Naive B cell (primary cell): Measurements from ENCODE around the gene DISC1. TPM values are rescaled to one million over a fixed set of nuclear protein-coding genes. Genes with fewer than 3 reads are reported as not detected.
A peak's percentile ranks its signal among the peaks of the same experiment; 100 is the strongest.

Experiments used
- ATAC-seq, 2 donors: fragments of 150-1000 bp; cut with Tn5 transposase; 2 replicates each; pipeline ENCODE4 v1.10.0; 2021; ENCODE audit warnings: low read depth in 2 of 2, mild to moderate bottlenecking in 2 of 2, moderate library complexity in 2 of 2
- DNase-seq: peaks from one replicate; pipeline ENCODE4 v3.0.0; 2022
- H3K27ac Mint-ChIP-seq, 6 donors: one replicate each; pipeline ENCODE4 v1.8.0; 2020 to 2022; ENCODE audit warnings: mild to moderate bottlenecking in 6 of 6, mixed read lengths in 6 of 6, moderate library complexity in 5 of 6, inconsistent platforms in 2 of 6
- H3K27me3 Mint-ChIP-seq, 3 donors: one replicate each; pipeline ENCODE4 v1.8.0; 2021 to 2022; ENCODE audit warnings: mixed read lengths in 3 of 3, mild to moderate bottlenecking in 1 of 3
- H3K36me3 Mint-ChIP-seq, 2 donors: one replicate each; pipeline ENCODE4 v1.8.0; 2020 to 2022; ENCODE audit warnings: mixed read lengths in 2 of 2, inconsistent platforms in 1 of 2, mild to moderate bottlenecking in 1 of 2
- H3K4me1 Mint-ChIP-seq, 3 donors: one replicate each; pipeline ENCODE4 v1.8.0; 2020 to 2022; ENCODE audit warnings: mixed read lengths in 3 of 3, inconsistent platforms in 1 of 3, mild to moderate bottlenecking in 1 of 3, moderate library complexity in 1 of 3
- H3K4me3 Mint-ChIP-seq, 8 donors: one replicate each; pipeline ENCODE4 v1.8.0; 2020 to 2022; ENCODE audit warnings: mild to moderate bottlenecking in 8 of 8, mixed read lengths in 8 of 8, moderate library complexity in 8 of 8, inconsistent platforms in 2 of 8
- H3K9me3 Mint-ChIP-seq, 7 donors: one replicate each; pipeline ENCODE4 v1.8.0; 2020 to 2022; ENCODE audit warnings: mixed read lengths in 7 of 7, mild to moderate bottlenecking in 5 of 7, inconsistent platforms in 2 of 7, moderate library complexity in 1 of 7
- polyA plus RNA-seq, 6 donors: library from polyadenylated mRNA; unstranded; fragments of 300-500 nt; fragmentation: Illumina TruSeq; gene quantifications; one replicate each; pipeline ENCODE4 v1.2.3, GENCODE V29; 2021; ENCODE audit warnings: low read depth in 6 of 6

DISC1 gene
- polyA plus RNA-seq, 6 donors from 2014 or later, result 1.3 to 2.2 (median 2.1) TPM; not detected in 1

DNA sequence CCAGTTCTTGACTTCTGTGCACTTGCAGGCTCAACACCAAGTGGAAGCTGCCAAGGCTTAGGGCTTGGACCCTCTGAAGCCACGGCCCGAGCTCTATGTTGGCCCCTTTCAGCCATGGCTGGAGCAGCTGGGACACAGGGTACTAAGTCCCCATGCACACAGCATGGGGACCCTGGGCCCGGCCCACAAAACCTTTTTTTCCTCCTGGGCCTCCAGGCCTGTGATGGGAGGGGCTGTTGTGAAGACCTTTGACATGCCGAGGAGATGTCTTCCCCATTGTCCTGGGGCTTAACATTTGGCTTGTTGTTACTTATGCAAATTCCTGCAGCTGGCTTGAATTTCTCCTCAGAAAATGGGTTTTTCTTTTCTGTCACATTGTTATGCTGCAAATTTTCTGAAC lies 59.8 kb downstream of the DISC1 start:
- H3K4me1 Mint-ChIP-seq, result peaks cover 14 to 19% (median 16%) of the 10 kb centered on the region in 3 donors
- H3K27ac Mint-ChIP-seq, result no peak overlapping the region
- DNase-seq (no peak), ATAC-seq (no peak)
- no peak overlapping the region for H3K4me3 Mint-ChIP-seq
- H3K9me3 Mint-ChIP-seq, result peaks cover 0 to 26% (median 18%) of the 10 kb centered on the region in 7 donors
- peaks cover 59 to 68% (median 66%) of the 10 kb centered on the region in 3 donors for H3K27me3 Mint-ChIP-seq
- H3K36me3 Mint-ChIP-seq, result peaks cover 5 to 20% of the 10 kb centered on the region in 2 donors

GRCh38 chr1:231688989-231689388 lies 62.4 kb downstream of the DISC1 start:
- peaks cover 16 to 20% (median 18%) of the 10 kb centered on the region in 3 donors for H3K4me1 Mint-ChIP-seq
- no peak for DNase-seq
- peaks cover 53 to 76% (median 67%) of the 10 kb centered on the region in 3 donors for H3K27me3 Mint-ChIP-seq
- peaks cover 0 to 26% (median 18%) of the 10 kb centered on the region in 7 donors for H3K9me3 Mint-ChIP-seq
- ATAC-seq, result no peak
- H3K27ac Mint-ChIP-seq, result no peak overlapping the region
- peaks cover 18 to 20% of the 10 kb centered on the region in 2 donors for H3K36me3 Mint-ChIP-seq
- H3K4me3 Mint-ChIP-seq, result no peak overlapping the region

- ATAC-seq, result peak; percentile 100
- peak; percentile 63 for DNase-seq
- peaks cover 0 to 23% (median 18%) of the 10 kb centered on the region in 7 donors for H3K9me3 Mint-ChIP-seq
- peaks cover 16 to 20% (median 18%) of the 10 kb centered on the region in 3 donors for H3K4me1 Mint-ChIP-seq
- H3K4me3 Mint-ChIP-seq, result peak overlapping the region in 6 of 8 donors; percentile 16 to 66 (median 55)
- H3K27me3 Mint-ChIP-seq, result peaks cover 53 to 79% (median 63%) of the 10 kb centered on the region in 3 donors
- peak overlapping the region in 5 of 6 donors; percentile 4 to 79 (median 58) for H3K27ac Mint-ChIP-seq
- H3K36me3 Mint-ChIP-seq, result peaks cover 21 to 26% of the 10 kb centered on the region in 2 donors
Measured at GRCh38 chr1:231690059-231690458, 63.5 kb downstream of the DISC1 start.

DNA sequence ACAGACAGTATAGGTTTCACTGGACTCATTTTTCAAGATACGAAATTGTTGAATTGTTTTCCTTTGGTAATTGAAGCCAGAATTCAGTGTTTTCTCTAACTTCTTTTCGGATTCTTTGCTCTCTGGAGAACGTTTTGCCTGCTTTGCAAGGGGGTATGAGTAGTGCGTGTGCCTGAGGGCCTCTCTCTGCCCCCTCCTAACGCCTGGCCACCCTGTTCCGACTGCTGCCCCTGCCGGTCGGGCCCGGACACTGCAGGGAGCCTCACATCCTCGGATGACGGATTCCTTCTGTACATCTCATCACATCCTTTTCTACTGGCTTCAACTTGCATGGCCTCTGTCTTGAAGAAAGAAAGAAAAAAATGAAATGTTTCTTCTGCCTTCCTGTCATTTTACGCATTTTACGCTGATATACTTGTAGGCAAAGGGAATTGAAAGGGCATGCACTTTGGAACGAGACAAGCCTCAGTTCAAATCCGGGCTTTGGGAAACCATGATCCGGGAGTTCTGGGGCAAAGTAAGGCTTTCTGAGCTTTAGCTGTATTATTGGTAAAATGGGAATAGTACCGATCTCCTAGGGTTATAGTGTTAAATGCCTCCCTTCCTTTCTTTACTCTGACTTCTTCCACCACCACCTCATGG lies 65.1 kb downstream of the DISC1 start:
- peaks cover 0 to 16% (median 12%) of the 10 kb centered on the region in 7 donors for H3K9me3 Mint-ChIP-seq
- H3K27ac Mint-ChIP-seq, result no peak overlapping the region
- ATAC-seq, result no peak
- H3K27me3 Mint-ChIP-seq, result peaks cover 69 to 93% (median 76%) of the 10 kb centered on the region in 3 donors
- DNase-seq, result no peak
- no peak overlapping the region for H3K4me3 Mint-ChIP-seq
- H3K36me3 Mint-ChIP-seq, result peaks cover 36 to 37% of the 10 kb centered on the region in 2 donors
- H3K4me1 Mint-ChIP-seq, result peaks cover 18 to 29% (median 20%) of the 10 kb centered on the region in 3 donors

DNA sequence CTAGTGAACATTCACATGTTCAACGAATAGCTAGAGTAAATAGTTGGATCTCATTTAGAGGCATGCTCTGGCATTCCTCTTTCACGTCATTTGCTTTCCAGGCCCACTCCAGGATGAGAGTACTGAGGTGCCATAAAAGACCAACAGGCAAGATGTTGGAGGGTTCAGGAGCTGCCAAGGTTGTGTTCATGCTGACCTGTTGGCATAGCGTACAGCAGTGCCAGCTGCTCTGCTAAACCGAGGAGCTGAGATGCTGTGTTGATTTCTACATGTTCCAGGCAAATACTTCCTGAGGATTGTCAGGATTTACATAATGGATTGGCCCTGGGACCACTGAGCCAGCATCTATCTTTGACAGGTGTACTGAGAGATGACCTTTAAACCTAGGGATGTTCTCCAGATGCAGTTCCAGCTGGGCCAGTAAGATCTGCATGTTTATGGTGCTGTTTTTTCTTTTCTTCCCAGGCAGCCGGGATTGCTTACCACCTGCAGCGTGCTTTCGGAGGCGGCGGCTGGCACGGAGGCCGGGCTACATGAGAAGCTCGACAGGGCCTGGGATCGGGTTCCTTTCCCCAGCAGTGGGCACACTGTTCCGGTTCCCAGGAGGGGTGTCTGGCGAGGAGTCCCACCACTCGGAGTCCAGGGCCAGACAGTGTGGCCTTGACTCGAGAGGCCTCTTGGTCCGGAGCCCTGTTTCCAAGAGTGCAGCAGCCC lies 66.9 kb downstream of the DISC1 start:
- Mint-ChIP-seq H3K4me3 (no peak overlapping the region), H3K27ac (no peak overlapping the region), H3K9me3 (peaks cover 0 to 6% (median 0%) of the 10 kb centered on the region in 7 donors), H3K27me3 (peaks cover 71 to 88% (median 71%) of the 10 kb centered on the region in 3 donors), H3K36me3 (peaks cover 28 to 33% of the 10 kb centered on the region in 2 donors), H3K4me1 (peaks cover 18 to 29% (median 20%) of the 10 kb centered on the region in 3 donors)
- DNase-seq (no peak), ATAC-seq (no peak)

DNA sequence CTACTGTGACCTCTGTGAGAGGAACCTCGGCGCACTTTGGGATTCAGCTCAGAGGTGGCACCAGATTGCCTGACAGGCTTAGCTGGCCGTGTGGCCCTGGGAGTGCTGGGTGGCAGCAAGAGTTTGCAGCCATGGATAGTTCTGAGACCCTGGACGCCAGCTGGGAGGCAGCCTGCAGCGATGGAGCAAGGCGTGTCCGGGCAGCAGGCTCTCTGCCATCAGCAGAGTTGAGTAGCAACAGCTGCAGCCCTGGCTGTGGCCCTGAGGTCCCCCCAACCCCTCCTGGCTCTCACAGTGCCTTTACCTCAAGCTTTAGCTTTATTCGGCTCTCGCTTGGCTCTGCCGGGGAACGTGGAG lies 67.5 kb downstream of the DISC1 start:
- no peak for DNase-seq
- Mint-ChIP-seq H3K27ac (no peak overlapping the region), H3K9me3 (peaks cover 0 to 3% (median 0%) of the 10 kb centered on the region in 7 donors), H3K36me3 (peaks cover 28 to 33% of the 10 kb centered on the region in 2 donors), H3K4me3 (peak overlapping the region in 1 of 8 donors; percentile 16), H3K4me1 (peaks cover 18 to 29% (median 20%) of the 10 kb centered on the region in 3 donors), H3K27me3 (peaks cover 68 to 84% (median 71%) of the 10 kb centered on the region in 3 donors)
- no peak for ATAC-seq

- H3K27me3 Mint-ChIP-seq, result peaks cover 70 to 83% (median 73%) of the 10 kb centered on the region in 3 donors
- no peak for DNase-seq
- H3K4me3 Mint-ChIP-seq, result no peak overlapping the region
- no peak for ATAC-seq
- H3K36me3 Mint-ChIP-seq, result peaks cover 32 to 35% of the 10 kb centered on the region in 2 donors
- peaks cover 0 to 3% (median 0%) of the 10 kb centered on the region in 7 donors for H3K9me3 Mint-ChIP-seq
- peaks cover 21 to 32% (median 23%) of the 10 kb centered on the region in 3 donors for H3K4me1 Mint-ChIP-seq
- no peak overlapping the region for H3K27ac Mint-ChIP-seq
Measured at GRCh38 chr1:231694465-231695077, 68.0 kb downstream of the DISC1 start.

- H3K36me3 Mint-ChIP-seq, result peaks cover 43 to 46% of the 10 kb centered on the region in 2 donors
- no peak overlapping the region for H3K27ac Mint-ChIP-seq
- H3K9me3 Mint-ChIP-seq, result peaks cover 0 to 3% (median 1%) of the 10 kb centered on the region in 7 donors
- peaks cover 69 to 83% (median 75%) of the 10 kb centered on the region in 3 donors for H3K27me3 Mint-ChIP-seq
- H3K4me1 Mint-ChIP-seq, result peaks cover 17 to 27% (median 19%) of the 10 kb centered on the region in 3 donors
- ATAC-seq, result no peak
- no peak overlapping the region for H3K4me3 Mint-ChIP-seq
- DNase-seq, result no peak
Measured at GRCh38 chr1:231695439-231696255, 69.1 kb downstream of the DISC1 start.

DNA sequence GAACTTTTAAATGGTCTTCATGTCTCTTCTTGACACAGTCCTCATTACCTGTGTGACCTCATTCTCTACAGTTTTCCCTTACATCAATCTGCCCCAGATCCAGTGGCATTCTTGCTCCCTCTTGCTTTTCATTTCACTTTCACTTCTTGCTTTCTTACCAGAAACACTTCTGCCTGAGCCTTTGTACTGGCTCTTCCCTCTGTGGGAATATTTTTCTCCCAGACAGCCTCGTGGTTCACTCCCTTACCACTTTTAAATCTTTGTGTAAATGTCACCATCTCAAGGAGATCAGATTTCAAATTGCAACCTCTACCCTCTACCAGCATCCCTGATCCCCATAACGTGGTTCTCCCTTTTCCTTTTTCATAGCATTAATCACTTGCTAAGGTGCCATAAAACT lies 73.2 kb downstream of the DISC1 start:
- H3K4me1 Mint-ChIP-seq, result peaks cover 11 to 25% (median 11%) of the 10 kb centered on the region in 3 donors
- H3K9me3 Mint-ChIP-seq, result peaks cover 0 to 9% (median 5%) of the 10 kb centered on the region in 7 donors
- peaks cover 46 to 65% of the 10 kb centered on the region in 2 donors for H3K36me3 Mint-ChIP-seq
- no peak overlapping the region for H3K27ac Mint-ChIP-seq
- no peak for ATAC-seq
- no peak for DNase-seq
- H3K4me3 Mint-ChIP-seq, result peak overlapping the region in 1 of 8 donors; percentile 6
- H3K27me3 Mint-ChIP-seq, result peaks cover 73 to 78% (median 76%) of the 10 kb centered on the region in 3 donors

DNA sequence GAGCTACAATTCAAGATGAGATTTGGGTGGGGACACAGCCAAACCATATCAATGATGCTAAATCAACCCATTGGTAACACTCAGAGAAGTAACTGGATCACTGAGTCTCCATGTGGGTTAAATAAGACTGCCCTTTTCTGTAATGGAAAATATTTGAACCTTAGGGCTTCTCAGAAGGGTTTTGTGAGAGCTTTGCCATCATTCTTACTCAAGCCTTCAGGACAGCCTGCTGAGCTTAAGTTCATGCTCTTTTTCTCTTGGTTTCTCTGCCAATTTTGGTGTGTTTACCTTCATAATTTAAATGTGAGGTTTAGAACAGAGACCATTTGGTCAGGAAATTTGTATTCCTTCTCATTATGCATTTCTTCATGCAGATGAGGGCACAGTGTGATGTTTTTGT lies 74.7 kb downstream of the DISC1 start:
- no peak for DNase-seq
- Mint-ChIP-seq H3K27ac (no peak overlapping the region), H3K4me1 (peaks cover 11% of the 10 kb centered on the region in 3 donors), H3K36me3 (peaks cover 35 to 57% of the 10 kb centered on the region in 2 donors), H3K27me3 (peaks cover 62 to 65% (median 62%) of the 10 kb centered on the region in 3 donors), H3K9me3 (peaks cover 0 to 9% (median 5%) of the 10 kb centered on the region in 7 donors), H3K4me3 (no peak overlapping the region)
- ATAC-seq, result no peak

GRCh38 chr1:231702331-231702730 lies 75.7 kb downstream of the DISC1 start:
- ATAC-seq, result no peak
- no peak overlapping the region for H3K27ac Mint-ChIP-seq
- no peak overlapping the region for H3K4me3 Mint-ChIP-seq
- peaks cover 9 to 11% (median 11%) of the 10 kb centered on the region in 3 donors for H3K4me1 Mint-ChIP-seq
- peaks cover 58 to 60% (median 59%) of the 10 kb centered on the region in 3 donors for H3K27me3 Mint-ChIP-seq
- peaks cover 42 to 54% of the 10 kb centered on the region in 2 donors for H3K36me3 Mint-ChIP-seq
- DNase-seq, result no peak
- H3K9me3 Mint-ChIP-seq, result peaks cover 0 to 9% (median 5%) of the 10 kb centered on the region in 7 donors

- ATAC-seq (no peak), DNase-seq (no peak)
- Mint-ChIP-seq H3K9me3 (peaks cover 0 to 9% (median 5%) of the 10 kb centered on the region in 7 donors), H3K4me1 (peaks cover 9 to 11% (median 11%) of the 10 kb centered on the region in 3 donors), H3K36me3 (peaks cover 45 to 59% of the 10 kb centered on the region in 2 donors), H3K4me3 (peak overlapping the region in 1 of 8 donors; percentile 49), H3K27ac (no peak overlapping the region), H3K27me3 (peaks cover 57 to 60% (median 60%) of the 10 kb centered on the region in 3 donors)
Measured at GRCh38 chr1:231702804-231703203, 76.2 kb downstream of the DISC1 start.
